ENCODE data around the gene FCN2. TPM values are rescaled to one million over a fixed set of nuclear protein-coding genes. Genes with fewer than 3 reads are reported as not detected.

Gene FCN2
- polyA plus RNA-seq, 1 of the 3 experiments (the other 2 are of a cell fraction): not detected

GRCh38 chr9:134892820-134893420 is 12.3 kb downstream of the FCN2 start:
- H3K4me3 ChIP-seq (ENCODE audit: low read depth in 2 of 2, low read length in 1 of 2): no peak overlapping the region
- no peaks in the 10 kb centered on the region for H3K79me2 ChIP-seq (ENCODE audit: insufficient read depth)
- H2AFZ ChIP-seq (ENCODE audit: low read depth): no peak overlapping the region
- H3K9me3 ChIP-seq: no peaks in the 10 kb centered on the region
- TF ChIP-seq POLR2AphosphoS5 (IDR thresholded peaks at IDR 0.05; ENCODE audit: low read depth, low read length): no peak
- TF ChIP-seq SMC3 (IDR thresholded peaks at IDR 0.05; ENCODE audit: low read depth, low read length): no peak
- TF ChIP-seq YY1 (IDR thresholded peaks at IDR 0.05; ENCODE audit: low read depth): no peak
- no peak for TF ChIP-seq RCOR1 (IDR thresholded peaks at IDR 0.05; ENCODE audit: low read length)
- TF ChIP-seq RFX5 (IDR thresholded peaks at IDR 0.05; ENCODE audit: low read length): no peak
- TF ChIP-seq GABPA (IDR thresholded peaks at IDR 0.05; ENCODE audit: low read depth): no peak
- no peak for TF ChIP-seq CHD2 (IDR thresholded peaks at IDR 0.05; ENCODE audit: low read length, partially characterized antibody)
- TF ChIP-seq SIN3A (IDR thresholded peaks at IDR 0.05; ENCODE audit: borderline replicate concordance, low read depth, low read length): no peak
- no peak for TF ChIP-seq USF1 (IDR thresholded peaks at IDR 0.05; ENCODE audit: borderline replicate concordance, low read depth)
- TF ChIP-seq EZH2phosphoT487 (IDR thresholded peaks at IDR 0.05; ENCODE audit: borderline replicate concordance, low read depth): no peak
- TF ChIP-seq TAF1 (IDR thresholded peaks at IDR 0.05; ENCODE audit: borderline replicate concordance, low read depth, low read length): no peak
- TF ChIP-seq TEAD4 (IDR thresholded peaks at IDR 0.05; ENCODE audit: borderline replicate concordance, insufficient read depth): no peak
- TF ChIP-seq MEF2A (IDR thresholded peaks at IDR 0.05; ENCODE audit: borderline replicate concordance, low read depth): no peak
- TF ChIP-seq FOSL2 (IDR thresholded peaks at IDR 0.05; ENCODE audit: borderline replicate concordance, low read depth): no peak
- no peak for TF ChIP-seq REST (IDR thresholded peaks at IDR 0.05; ENCODE audit: low read depth, low read length)
- TF ChIP-seq TCF12 (IDR thresholded peaks at IDR 0.05): no peak
- no peak for TF ChIP-seq MAX (IDR thresholded peaks at IDR 0.05; ENCODE audit: low read depth)
- no peak for TF ChIP-seq NFIC (IDR thresholded peaks at IDR 0.05; ENCODE audit: borderline replicate concordance)
- no peak for TF ChIP-seq GATA2 (CRISPR knock-in tag; IDR thresholded peaks at IDR 0.05)
- H3K9me2 ChIP-seq: no peaks in the 10 kb centered on the region
- peaks cover 0 to 9% of the 10 kb centered on the region in 2 experiments; a peak in 2 of 4 replicates for H3K4me1 ChIP-seq (ENCODE audit: control insufficient read depth in 1 of 2, insufficient read depth in 2 of 2, low read depth in 1 of 2, low read length in 1 of 2)
- no peak overlapping the region for H3K4me2 ChIP-seq
- WGBS (ENCODE audit: low lambda C conversion rate): 49% methylated on average over 7 of the region's 7 CpGs
- no peaks in the 10 kb centered on the region for H3K27me3 ChIP-seq (ENCODE audit: insufficient read depth)
- 0 out of 2 replicates have a peak, but pooled peaks cover 4% of the 10 kb centered on the region for H4K20me1 ChIP-seq (ENCODE audit: insufficient read depth)
- H3K36me3 ChIP-seq (replicated peaks in 1 of 2; ENCODE audit: control insufficient read depth in 1 of 2, insufficient read depth in 2 of 2, low read length in 1 of 2): no peaks in the 10 kb centered on the region
- no peak overlapping the region for H3K27ac ChIP-seq (ENCODE audit: low read depth in 2 of 2, low read length in 1 of 2)
- CTCF ChIA-PET: no interaction called here
- DNase-seq: no peak
- POLR2A ChIA-PET: no interaction called here
- no peak overlapping the region for H3K9ac ChIP-seq
- no peaks in the 10 kb centered on the region for H3F3A ChIP-seq (replicated peaks; ENCODE audit: insufficient read depth)
